Tibial artery (tissue), 4 donors: ENCODE results near the gene LLGL1.

Source experiments
- DNase-seq, 2 donors: peaks; one replicate each; pipeline ENCODE4 v3.0.0-alpha.2; 2019
- H3K27ac ChIP-seq, 2 donors: fragments of 200-600 bp; sonication (generic) in 1 of 2; 1 replicate in 1 of 2; 2 replicates in 1 of 2; pipeline ENCODE4 v1.5.1; 2018 to 2019; ENCODE audit warnings: mild to moderate bottlenecking in 1 of 2
- H3K27me3 ChIP-seq, 2 donors: fragments of 200-600 bp; sonication (generic) in 1 of 2; one replicate each; pipeline versions ENCODE4 v1.5.1 to v1.6.0; 2016 to 2019
- H3K36me3 ChIP-seq, 3 donors: fragments of 200-600 bp; sonication (generic) in 2 of 3; one replicate each; pipeline ENCODE4 v1.5.1; 2016 to 2019; ENCODE audit warnings: mild to moderate bottlenecking in 2 of 3
- H3K4me1 ChIP-seq, 4 donors: fragments of 200-600 bp; sonication (generic) in 2 of 4; 1 replicate in 3 of 4; 2 replicates in 1 of 4; pipeline ENCODE4 v1.5.1; 2016 to 2019
- H3K4me3 ChIP-seq, 2 donors: fragments of 200-600 bp; sonication (generic) in 1 of 2; 1 replicate in 1 of 2; 2 replicates in 1 of 2; pipeline ENCODE4 v1.5.1; 2018 to 2019; ENCODE audit warnings: mild to moderate bottlenecking in 2 of 2
- H3K9me3 ChIP-seq, 3 donors: fragments of 200-600 bp; sonication (generic) in 1 of 3; one replicate each; pipeline ENCODE4 v1.5.1; 2016 to 2019
- intact Hi-C: fragments of 100-400 bp; cut with DNase I; formaldehyde crosslinking; loops from one replicate; pipeline ENCODE4 v1.15.0; 2023; ENCODE audit warnings: low total_unique reads
- TF ChIP-seq, protein P1 (sequence below), 2 experiments: fragments of 200-600 bp in 1 of 2; fragments of 450-650 bp in 1 of 2; IDR thresholded peaks; one replicate each; pipeline ENCODE4 v1.5.1; 2017 to 2019; ENCODE audit warnings: antibody characterized with exemption in 2 of 2, mild to moderate bottlenecking in 1 of 2, moderate library complexity in 1 of 2

Gene LLGL1

DNA sequence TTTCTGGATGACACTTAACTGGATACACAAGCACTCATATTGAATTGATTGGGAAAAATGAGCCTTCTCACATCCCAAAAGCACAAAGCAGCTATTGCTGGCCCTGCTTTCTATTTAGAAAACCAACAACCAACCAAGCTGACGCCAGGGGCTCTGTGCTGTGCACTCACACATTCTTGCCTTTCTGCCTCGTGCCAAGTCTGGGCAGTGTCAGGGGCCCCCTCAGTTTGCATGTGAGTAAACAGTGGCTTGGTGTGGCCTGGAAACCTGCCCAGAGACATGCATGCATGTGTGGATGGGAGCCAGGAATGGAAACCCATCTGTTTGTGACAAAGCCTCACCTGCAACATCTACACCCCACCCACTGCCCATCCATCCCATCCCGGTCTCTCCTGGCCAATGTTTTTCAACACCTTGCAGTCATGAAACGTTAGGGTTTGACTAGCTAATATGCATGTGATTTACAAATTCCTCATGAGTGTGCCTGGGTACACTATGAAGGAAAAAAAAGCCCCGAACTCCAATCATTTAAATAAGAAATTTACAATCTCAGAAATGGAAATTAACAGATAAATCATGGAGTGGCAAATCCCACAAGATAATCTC, 55.4 kb downstream of the LLGL1 start:
- peaks cover 76 to 100% (median 98%) of the 10 kb centered on the region in 3 donors for H3K36me3 ChIP-seq
- DNase-seq = no peak

DNA sequence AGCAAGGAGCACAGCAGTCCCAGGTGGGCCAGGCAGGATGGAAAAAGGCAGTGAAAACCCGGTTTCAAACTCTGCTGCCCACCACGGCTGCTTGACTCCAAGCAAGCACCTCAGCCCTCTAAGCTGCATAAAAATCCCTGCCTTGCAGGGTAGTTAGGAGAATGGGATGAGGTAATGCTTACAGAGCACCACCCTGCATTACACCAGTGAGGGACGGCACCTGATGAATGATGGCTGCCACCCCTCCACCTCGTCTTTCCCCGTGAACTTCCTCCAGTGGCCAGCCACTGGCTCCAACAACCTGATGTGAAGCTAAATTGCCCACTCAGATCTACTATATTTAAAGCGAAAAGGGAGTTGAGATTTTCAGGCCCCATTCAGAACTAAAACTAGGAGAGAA, 56.4 kb downstream of the LLGL1 start:
- TF ChIP-seq, protein P1, sequence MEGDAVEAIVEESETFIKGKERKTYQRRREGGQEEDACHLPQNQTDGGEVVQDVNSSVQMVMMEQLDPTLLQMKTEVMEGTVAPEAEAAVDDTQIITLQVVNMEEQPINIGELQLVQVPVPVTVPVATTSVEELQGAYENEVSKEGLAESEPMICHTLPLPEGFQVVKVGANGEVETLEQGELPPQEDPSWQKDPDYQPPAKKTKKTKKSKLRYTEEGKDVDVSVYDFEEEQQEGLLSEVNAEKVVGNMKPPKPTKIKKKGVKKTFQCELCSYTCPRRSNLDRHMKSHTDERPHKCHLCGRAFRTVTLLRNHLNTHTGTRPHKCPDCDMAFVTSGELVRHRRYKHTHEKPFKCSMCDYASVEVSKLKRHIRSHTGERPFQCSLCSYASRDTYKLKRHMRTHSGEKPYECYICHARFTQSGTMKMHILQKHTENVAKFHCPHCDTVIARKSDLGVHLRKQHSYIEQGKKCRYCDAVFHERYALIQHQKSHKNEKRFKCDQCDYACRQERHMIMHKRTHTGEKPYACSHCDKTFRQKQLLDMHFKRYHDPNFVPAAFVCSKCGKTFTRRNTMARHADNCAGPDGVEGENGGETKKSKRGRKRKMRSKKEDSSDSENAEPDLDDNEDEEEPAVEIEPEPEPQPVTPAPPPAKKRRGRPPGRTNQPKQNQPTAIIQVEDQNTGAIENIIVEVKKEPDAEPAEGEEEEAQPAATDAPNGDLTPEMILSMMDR (IDR thresholded peaks at IDR 0.05) = no peak
- no peaks in the 10 kb centered on the region for H3K4me1 ChIP-seq
- no peaks in the 10 kb centered on the region for H3K27me3 ChIP-seq
- H3K36me3 ChIP-seq = peaks cover 78 to 100% (median 93%) of the 10 kb centered on the region in 3 donors
- intact Hi-C loops = no loop called here
- H3K4me3 ChIP-seq = no peak overlapping the region
- H3K9me3 ChIP-seq = no peaks in the 10 kb centered on the region
- DNase-seq = no peak
- no peak overlapping the region for H3K27ac ChIP-seq

More for the DNA sequence above, 55.4 kb downstream of the LLGL1 start:
- Histone ChIP-seq H3K27ac (no peak overlapping the region), H3K4me1 (no peaks in the 10 kb centered on the region), H3K27me3 (no peaks in the 10 kb centered on the region), H3K4me3 (no peak overlapping the region), H3K9me3 (no peaks in the 10 kb centered on the region)
- intact Hi-C loops = no loop called here
- TF ChIP-seq, protein P1 (IDR thresholded peaks at IDR 0.05) = no peak

DNA sequence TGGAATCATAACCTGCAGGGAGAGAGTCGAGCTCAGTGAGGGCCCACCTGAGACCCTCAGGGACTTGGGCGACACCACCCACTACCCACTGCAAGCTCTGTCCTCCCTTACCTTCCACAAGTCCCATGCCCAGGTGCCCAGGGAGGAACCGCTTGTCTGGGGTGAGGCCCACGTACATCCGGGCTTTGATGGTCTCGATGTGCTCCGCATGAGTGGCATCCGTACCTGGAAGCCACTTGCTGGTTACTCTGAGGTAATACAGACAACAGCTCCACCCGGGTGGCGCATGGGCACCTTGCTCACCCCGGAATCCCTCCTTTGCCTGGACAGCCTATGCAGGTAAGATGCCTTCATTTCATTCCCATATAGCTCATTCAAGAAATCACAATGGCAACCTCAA, 59.9 kb downstream of the LLGL1 start:
- no peak overlapping the region for H3K27ac ChIP-seq
- H3K9me3 ChIP-seq = no peaks in the 10 kb centered on the region
- peaks cover 73 to 97% (median 82%) of the 10 kb centered on the region in 3 donors for H3K36me3 ChIP-seq
- no peak overlapping the region for H3K4me3 ChIP-seq
- H3K4me1 ChIP-seq = no peaks in the 10 kb centered on the region
- intact Hi-C loops = no loop called here
- DNase-seq = no peak
- TF ChIP-seq, protein P1 (IDR thresholded peaks at IDR 0.05) = no peak
- H3K27me3 ChIP-seq = no peaks in the 10 kb centered on the region

DNA sequence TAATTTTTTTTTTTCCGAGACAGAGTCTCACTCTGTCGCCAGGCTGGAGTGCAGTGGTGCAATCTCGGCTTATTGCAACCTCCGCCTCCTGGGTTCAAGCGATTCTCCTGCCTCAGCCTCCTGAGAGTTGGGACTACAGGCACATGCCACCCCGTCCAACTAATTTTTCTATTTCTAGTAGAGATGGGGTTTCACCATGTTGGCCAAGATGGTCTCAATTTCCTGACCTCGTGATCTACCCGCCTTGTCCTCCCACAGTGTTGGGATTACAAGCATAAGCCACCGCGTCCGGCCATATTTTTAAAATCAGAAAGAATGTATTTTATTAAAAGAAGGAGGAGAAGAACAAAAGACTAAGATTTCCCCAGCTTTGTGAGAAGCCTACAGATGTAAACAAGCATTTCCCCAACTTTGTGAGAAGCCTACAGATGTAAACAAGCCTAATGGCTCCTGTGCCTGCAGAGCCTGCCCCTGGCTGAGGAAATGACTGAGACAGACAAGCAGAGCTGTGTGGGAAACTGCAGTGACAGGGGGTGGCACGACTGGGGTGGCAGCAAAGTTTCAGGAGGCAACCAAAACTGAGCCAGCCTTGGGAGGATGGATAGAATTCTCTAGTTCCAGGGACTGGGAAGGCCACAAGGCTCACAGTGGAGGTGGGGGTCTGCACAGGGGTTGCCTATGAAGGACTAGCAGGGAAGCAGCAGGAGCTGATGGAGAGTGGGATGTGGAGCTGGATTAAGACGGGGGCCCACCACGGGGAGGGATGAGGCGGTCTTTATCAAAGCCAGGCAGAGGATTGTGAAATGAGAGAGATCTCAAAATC, 66.5 kb downstream of the LLGL1 start:
- no peak for DNase-seq
- H3K36me3 ChIP-seq = peaks cover 55 to 97% (median 76%) of the 10 kb centered on the region in 3 donors
- intact Hi-C loops = no loop called here
- no peaks in the 10 kb centered on the region for H3K9me3 ChIP-seq
- TF ChIP-seq, protein P1 (IDR thresholded peaks at IDR 0.05) = no peak
- no peak overlapping the region for H3K4me3 ChIP-seq
- H3K27ac ChIP-seq = no peak overlapping the region
- H3K4me1 ChIP-seq = no peaks in the 10 kb centered on the region
- H3K27me3 ChIP-seq = no peaks in the 10 kb centered on the region
